Ishikawa (cell line): ENCODE results near the gene FST.

Source experiments
- CEBPB ChIP-seq: IDR thresholded peaks from 2 replicates; pipeline ENCODE4 v1.6.1; 2012
- CREB1 ChIP-seq: IDR thresholded peaks from 2 replicates; pipeline ENCODE4 v1.6.1; 2012; ENCODE audit warnings: low read depth
- EGR1 ChIP-seq: IDR thresholded peaks from 2 replicates; pipeline ENCODE4 v1.6.1; 2012
- EP300 ChIP-seq: IDR thresholded peaks from 2 replicates; pipeline ENCODE4 v1.6.1; 2012; ENCODE audit warnings: borderline replicate concordance
- FOXM1 ChIP-seq: IDR thresholded peaks from 2 replicates; pipeline ENCODE4 v1.6.1; 2012; ENCODE audit warnings: low read depth, borderline replicate concordance
- MAX ChIP-seq: IDR thresholded peaks from 2 replicates; pipeline ENCODE4 v1.6.1; 2012
- NFIC ChIP-seq: IDR thresholded peaks from 2 replicates; pipeline ENCODE4 v1.6.1; 2012
- RAD21 ChIP-seq: IDR thresholded peaks from 2 replicates; pipeline ENCODE4 v1.6.1; 2012; ENCODE audit warnings: low read depth
- TAF1 ChIP-seq: IDR thresholded peaks from 2 replicates; pipeline ENCODE4 v1.6.1; 2012; ENCODE audit warnings: low read depth, mild to moderate bottlenecking
- TCF12 ChIP-seq: IDR thresholded peaks from 2 replicates; pipeline ENCODE4 v1.6.1; 2012; ENCODE audit warnings: low read depth
- TEAD4 ChIP-seq: IDR thresholded peaks from 2 replicates; pipeline ENCODE4 v1.6.1; 2012
- YY1 ChIP-seq: IDR thresholded peaks from 2 replicates; pipeline ENCODE4 v1.6.1; 2012; ENCODE audit warnings: low read depth
- ZBTB7A ChIP-seq: IDR thresholded peaks from 2 replicates; pipeline ENCODE4 v1.6.1; 2012; ENCODE audit warnings: low read depth
- TF ChIP-seq, protein P1 (sequence below): IDR thresholded peaks from 2 replicates; pipeline ENCODE4 v1.6.1; 2012
- TF ChIP-seq, protein P2 (sequence below): IDR thresholded peaks from 2 replicates; pipeline ENCODE4 v1.6.1; 2012; ENCODE audit warnings: low read depth, mild to moderate bottlenecking

FST gene

GRCh38 chr5:53438079-53438478 lies 42.4 kb upstream of the FST start:
- TF ChIP-seq TAF1, result no peak
- TF ChIP-seq YY1, result no peak
- TF ChIP-seq EGR1, result no peak
- TF ChIP-seq ZBTB7A, result no peak
- TF ChIP-seq MAX, result no peak
- no peak for TF ChIP-seq CEBPB
- TF ChIP-seq, protein P1, sequence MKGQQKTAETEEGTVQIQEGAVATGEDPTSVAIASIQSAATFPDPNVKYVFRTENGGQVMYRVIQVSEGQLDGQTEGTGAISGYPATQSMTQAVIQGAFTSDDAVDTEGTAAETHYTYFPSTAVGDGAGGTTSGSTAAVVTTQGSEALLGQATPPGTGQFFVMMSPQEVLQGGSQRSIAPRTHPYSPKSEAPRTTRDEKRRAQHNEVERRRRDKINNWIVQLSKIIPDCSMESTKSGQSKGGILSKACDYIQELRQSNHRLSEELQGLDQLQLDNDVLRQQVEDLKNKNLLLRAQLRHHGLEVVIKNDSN, result no peak
- no peak for TF ChIP-seq TEAD4
- no peak for TF ChIP-seq EP300
- TF ChIP-seq RAD21, result no peak
- no peak for TF ChIP-seq FOXM1

- TF ChIP-seq ZBTB7A (no peak), YY1 (no peak), EP300 (no peak), FOXM1 (no peak), CREB1 (no peak), NFIC (no peak), TCF12 (no peak), TEAD4 (no peak), CEBPB (no peak), RAD21 (no peak), EGR1 (no peak)
- TF ChIP-seq, protein P2, sequence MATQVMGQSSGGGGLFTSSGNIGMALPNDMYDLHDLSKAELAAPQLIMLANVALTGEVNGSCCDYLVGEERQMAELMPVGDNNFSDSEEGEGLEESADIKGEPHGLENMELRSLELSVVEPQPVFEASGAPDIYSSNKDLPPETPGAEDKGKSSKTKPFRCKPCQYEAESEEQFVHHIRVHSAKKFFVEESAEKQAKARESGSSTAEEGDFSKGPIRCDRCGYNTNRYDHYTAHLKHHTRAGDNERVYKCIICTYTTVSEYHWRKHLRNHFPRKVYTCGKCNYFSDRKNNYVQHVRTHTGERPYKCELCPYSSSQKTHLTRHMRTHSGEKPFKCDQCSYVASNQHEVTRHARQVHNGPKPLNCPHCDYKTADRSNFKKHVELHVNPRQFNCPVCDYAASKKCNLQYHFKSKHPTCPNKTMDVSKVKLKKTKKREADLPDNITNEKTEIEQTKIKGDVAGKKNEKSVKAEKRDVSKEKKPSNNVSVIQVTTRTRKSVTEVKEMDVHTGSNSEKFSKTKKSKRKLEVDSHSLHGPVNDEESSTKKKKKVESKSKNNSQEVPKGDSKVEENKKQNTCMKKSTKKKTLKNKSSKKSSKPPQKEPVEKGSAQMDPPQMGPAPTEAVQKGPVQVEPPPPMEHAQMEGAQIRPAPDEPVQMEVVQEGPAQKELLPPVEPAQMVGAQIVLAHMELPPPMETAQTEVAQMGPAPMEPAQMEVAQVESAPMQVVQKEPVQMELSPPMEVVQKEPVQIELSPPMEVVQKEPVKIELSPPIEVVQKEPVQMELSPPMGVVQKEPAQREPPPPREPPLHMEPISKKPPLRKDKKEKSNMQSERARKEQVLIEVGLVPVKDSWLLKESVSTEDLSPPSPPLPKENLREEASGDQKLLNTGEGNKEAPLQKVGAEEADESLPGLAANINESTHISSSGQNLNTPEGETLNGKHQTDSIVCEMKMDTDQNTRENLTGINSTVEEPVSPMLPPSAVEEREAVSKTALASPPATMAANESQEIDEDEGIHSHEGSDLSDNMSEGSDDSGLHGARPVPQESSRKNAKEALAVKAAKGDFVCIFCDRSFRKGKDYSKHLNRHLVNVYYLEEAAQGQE, result no peak
- TF ChIP-seq, protein P1, result no peak
Measured at GRCh38 chr5:53438486-53439472, 41.6 kb upstream of the FST start.

DNA sequence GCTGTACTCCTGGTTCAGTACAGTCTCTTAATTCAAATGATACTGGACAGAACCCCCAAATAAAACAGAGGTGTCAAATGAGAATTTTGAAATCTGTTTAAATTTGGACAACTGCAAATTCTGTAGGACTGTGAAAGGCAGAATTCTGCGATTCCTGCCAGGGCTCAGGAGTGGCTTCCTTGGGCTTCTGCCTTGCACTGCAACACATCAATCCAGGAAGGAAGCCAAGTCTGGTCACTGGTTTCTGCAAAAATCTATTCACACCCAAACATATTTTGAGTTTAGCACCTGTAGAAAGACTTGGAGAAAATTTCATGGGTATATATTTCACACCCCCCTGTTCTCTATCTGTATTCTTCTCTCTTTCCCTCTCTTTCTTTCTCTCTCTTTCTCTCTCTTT lies 37.5 kb upstream of the FST start:
- TF ChIP-seq TEAD4, result no peak
- TF ChIP-seq EGR1, result no peak

GRCh38 chr5:53445569-53445968 lies 34.9 kb upstream of the FST start:
- TF ChIP-seq EP300, result no peak
- no peak for TF ChIP-seq RAD21
- TF ChIP-seq FOXM1, result no peak
- TF ChIP-seq ZBTB7A, result no peak
- TF ChIP-seq TEAD4, result no peak

DNA sequence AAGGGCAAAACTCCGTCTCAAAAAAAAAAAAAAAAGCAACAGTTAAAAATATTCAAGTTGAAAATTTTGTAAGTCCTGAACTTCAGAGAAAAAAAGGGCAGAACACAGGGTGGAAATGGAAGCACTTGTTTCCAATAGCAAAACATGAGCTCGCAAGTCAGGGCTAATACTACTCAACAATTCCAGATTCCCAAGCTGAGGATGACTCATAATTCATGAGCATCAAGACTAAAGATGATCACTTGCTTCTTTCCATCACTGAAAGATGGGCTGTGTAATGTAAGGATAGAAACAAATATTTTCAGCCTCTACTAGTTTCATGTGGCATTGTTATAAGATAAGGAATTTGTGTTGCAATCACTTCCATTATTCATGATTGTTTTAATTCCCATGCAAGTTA lies 33.5 kb upstream of the FST start:
- no peak for TF ChIP-seq TAF1
- TF ChIP-seq, protein P2, result no peak
- no peak for TF ChIP-seq EP300
- no peak for TF ChIP-seq EGR1
- no peak for TF ChIP-seq FOXM1
- TF ChIP-seq TCF12, result no peak
- no peak for TF ChIP-seq CEBPB
- TF ChIP-seq, protein P1, result no peak
- TF ChIP-seq ZBTB7A, result no peak
- TF ChIP-seq RAD21, result no peak
- TF ChIP-seq YY1, result no peak
- no peak for TF ChIP-seq NFIC
- no peak for TF ChIP-seq MAX
- TF ChIP-seq TEAD4, result no peak
